ENCODE results near the gene PTPRM. TPM values are rescaled to one million over a fixed set of nuclear protein-coding genes. Genes with fewer than 3 reads are reported as not detected.

PTPRM gene
- total RNA-seq, 1 experiment from 2014 or later = not detected

- TF ChIP-seq, protein P1, sequence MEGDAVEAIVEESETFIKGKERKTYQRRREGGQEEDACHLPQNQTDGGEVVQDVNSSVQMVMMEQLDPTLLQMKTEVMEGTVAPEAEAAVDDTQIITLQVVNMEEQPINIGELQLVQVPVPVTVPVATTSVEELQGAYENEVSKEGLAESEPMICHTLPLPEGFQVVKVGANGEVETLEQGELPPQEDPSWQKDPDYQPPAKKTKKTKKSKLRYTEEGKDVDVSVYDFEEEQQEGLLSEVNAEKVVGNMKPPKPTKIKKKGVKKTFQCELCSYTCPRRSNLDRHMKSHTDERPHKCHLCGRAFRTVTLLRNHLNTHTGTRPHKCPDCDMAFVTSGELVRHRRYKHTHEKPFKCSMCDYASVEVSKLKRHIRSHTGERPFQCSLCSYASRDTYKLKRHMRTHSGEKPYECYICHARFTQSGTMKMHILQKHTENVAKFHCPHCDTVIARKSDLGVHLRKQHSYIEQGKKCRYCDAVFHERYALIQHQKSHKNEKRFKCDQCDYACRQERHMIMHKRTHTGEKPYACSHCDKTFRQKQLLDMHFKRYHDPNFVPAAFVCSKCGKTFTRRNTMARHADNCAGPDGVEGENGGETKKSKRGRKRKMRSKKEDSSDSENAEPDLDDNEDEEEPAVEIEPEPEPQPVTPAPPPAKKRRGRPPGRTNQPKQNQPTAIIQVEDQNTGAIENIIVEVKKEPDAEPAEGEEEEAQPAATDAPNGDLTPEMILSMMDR (conservative IDR thresholded peaks at IDR 0.05; ENCODE audit: low read depth, low read length) = no peak
- no peak for TF ChIP-seq EZH2 (IDR thresholded peaks at IDR 0.05; ENCODE audit: borderline replicate concordance, low read depth, low read length, poor library complexity, severe bottlenecking)
- Histone ChIP-seq H3K4me1 (ENCODE audit: insufficient read depth, low read length, poor library complexity, severe bottlenecking) (no peaks in the 10 kb centered on the region), H3K36me3 (ENCODE audit: insufficient read depth, low read length, poor library complexity, severe bottlenecking) (no peaks in the 10 kb centered on the region), H3K27me3 (replicated peaks; ENCODE audit: insufficient read depth, low read depth, low read length, poor library complexity) (no peaks in the 10 kb centered on the region), H3K27ac (ENCODE audit: low read depth, low read length, poor library complexity, severe bottlenecking) (no peak overlapping the region), H3K4me3 (ENCODE audit: low read depth, low read length, poor library complexity, severe bottlenecking) (no peak overlapping the region), H3K9me3 (ENCODE audit: low read depth, low read length, poor library complexity, severe bottlenecking) (no peaks in the 10 kb centered on the region)
- DNase-seq (ENCODE audit: low spot score) = no peak
- intact Hi-C loops (cut with micrococcal nuclease; ENCODE audit: unreplicated experiment) = no loop called here
- no TSS peak for BruUV-seq (replicated peaks)
- CTCF ChIA-PET = no interaction called here
- POLR2A ChIA-PET (ENCODE audit: low non-redundant PET) = no interaction called here
These were observed 712.2 kb downstream of the PTPRM start for GRCh38 chr18:8279346-8279745.

DNA sequence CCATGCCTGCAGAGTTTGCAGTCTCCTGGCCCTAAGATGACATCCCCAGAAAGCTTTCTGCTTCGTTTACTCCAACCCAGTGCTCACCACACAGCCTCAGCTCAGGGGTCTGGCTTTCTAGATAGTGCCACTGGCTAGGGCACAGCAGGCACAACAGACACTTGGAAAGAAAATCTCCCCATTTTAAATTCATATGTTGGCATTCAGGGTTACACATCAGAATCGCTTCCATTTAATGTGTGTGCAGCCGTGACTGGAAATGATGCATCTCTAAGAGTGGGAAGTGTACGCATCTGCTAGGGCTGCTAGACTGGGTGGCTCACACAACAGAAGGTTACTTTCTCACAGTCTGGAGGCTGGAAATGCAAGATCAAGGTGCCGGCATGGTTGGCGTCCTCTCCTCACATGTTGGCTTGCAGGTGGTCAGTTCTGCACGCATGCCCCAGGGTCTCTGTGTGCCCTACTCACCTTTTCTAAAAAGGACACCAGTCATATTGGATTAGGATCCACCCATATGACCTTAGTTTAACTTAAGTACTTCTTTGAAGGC is 712.7 kb downstream of the PTPRM start:
- Histone ChIP-seq H3K4me3 (ENCODE audit: low read depth, low read length, poor library complexity, severe bottlenecking) (no peak overlapping the region), H3K36me3 (ENCODE audit: insufficient read depth, low read length, poor library complexity, severe bottlenecking) (no peaks in the 10 kb centered on the region), H3K9me3 (ENCODE audit: low read depth, low read length, poor library complexity, severe bottlenecking) (no peaks in the 10 kb centered on the region), H3K27me3 (replicated peaks; ENCODE audit: insufficient read depth, low read depth, low read length, poor library complexity) (no peaks in the 10 kb centered on the region), H3K4me1 (ENCODE audit: insufficient read depth, low read length, poor library complexity, severe bottlenecking) (no peaks in the 10 kb centered on the region), H3K27ac (ENCODE audit: low read depth, low read length, poor library complexity, severe bottlenecking) (no peak overlapping the region)
- intact Hi-C loops (cut with micrococcal nuclease; ENCODE audit: unreplicated experiment) = no loop called here
- no TSS peak for BruUV-seq (replicated peaks)
- TF ChIP-seq, protein P1 (conservative IDR thresholded peaks at IDR 0.05; ENCODE audit: low read depth, low read length) = no peak
- TF ChIP-seq EZH2 (IDR thresholded peaks at IDR 0.05; ENCODE audit: borderline replicate concordance, low read depth, low read length, poor library complexity, severe bottlenecking) = no peak
- no peak for DNase-seq (ENCODE audit: low spot score)
- CTCF ChIA-PET = no interaction called here
- POLR2A ChIA-PET (ENCODE audit: low non-redundant PET) = no interaction called here

GRCh38 chr18:8283891-8284585 is 716.9 kb downstream of the PTPRM start:
- no peaks in the 10 kb centered on the region for H3K9me3 ChIP-seq (ENCODE audit: low read depth, low read length, poor library complexity, severe bottlenecking)
- H3K4me3 ChIP-seq (ENCODE audit: low read depth, low read length, poor library complexity, severe bottlenecking) = no peak overlapping the region
- no peak for DNase-seq (ENCODE audit: low spot score)
- intact Hi-C loops (cut with micrococcal nuclease; ENCODE audit: unreplicated experiment) = no loop called here
- no peaks in the 10 kb centered on the region for H3K4me1 ChIP-seq (ENCODE audit: insufficient read depth, low read length, poor library complexity, severe bottlenecking)
- H3K36me3 ChIP-seq (ENCODE audit: insufficient read depth, low read length, poor library complexity, severe bottlenecking) = no peaks in the 10 kb centered on the region
- BruUV-seq (replicated peaks) = no TSS peak
- CTCF ChIA-PET = no interaction called here
- H3K27me3 ChIP-seq (replicated peaks; ENCODE audit: insufficient read depth, low read depth, low read length, poor library complexity) = no peaks in the 10 kb centered on the region
- no peak overlapping the region for H3K27ac ChIP-seq (ENCODE audit: low read depth, low read length, poor library complexity, severe bottlenecking)
- POLR2A ChIA-PET (ENCODE audit: low non-redundant PET) = no interaction called here
- no peak for TF ChIP-seq EZH2 (IDR thresholded peaks at IDR 0.05; ENCODE audit: borderline replicate concordance, low read depth, low read length, poor library complexity, severe bottlenecking)
- TF ChIP-seq, protein P1 (conservative IDR thresholded peaks at IDR 0.05; ENCODE audit: low read depth, low read length) = no peak
